Testis (tissue), 2 donors: ENCODE data around the gene KLHL10.

Source experiments
- CTCF ChIP-seq, 3 experiments: fragments of 450-650 bp in 2 of 3; fragments of 200-600 bp in 1 of 3; sonication (generic) in 1 of 3; IDR thresholded peaks; one replicate each; pipeline ENCODE4 v1.5.1; 2016 to 2019; ENCODE audit warnings: antibody characterized with exemption in 3 of 3, mild to moderate bottlenecking in 2 of 3, moderate library complexity in 1 of 3
- POLR2A ChIP-seq: fragments of 450-650 bp; IDR thresholded peaks from one replicate; pipeline ENCODE4 v1.6.1; 2017; ENCODE audit warnings: antibody characterized with exemption, mild to moderate bottlenecking, moderate library complexity

DNA sequence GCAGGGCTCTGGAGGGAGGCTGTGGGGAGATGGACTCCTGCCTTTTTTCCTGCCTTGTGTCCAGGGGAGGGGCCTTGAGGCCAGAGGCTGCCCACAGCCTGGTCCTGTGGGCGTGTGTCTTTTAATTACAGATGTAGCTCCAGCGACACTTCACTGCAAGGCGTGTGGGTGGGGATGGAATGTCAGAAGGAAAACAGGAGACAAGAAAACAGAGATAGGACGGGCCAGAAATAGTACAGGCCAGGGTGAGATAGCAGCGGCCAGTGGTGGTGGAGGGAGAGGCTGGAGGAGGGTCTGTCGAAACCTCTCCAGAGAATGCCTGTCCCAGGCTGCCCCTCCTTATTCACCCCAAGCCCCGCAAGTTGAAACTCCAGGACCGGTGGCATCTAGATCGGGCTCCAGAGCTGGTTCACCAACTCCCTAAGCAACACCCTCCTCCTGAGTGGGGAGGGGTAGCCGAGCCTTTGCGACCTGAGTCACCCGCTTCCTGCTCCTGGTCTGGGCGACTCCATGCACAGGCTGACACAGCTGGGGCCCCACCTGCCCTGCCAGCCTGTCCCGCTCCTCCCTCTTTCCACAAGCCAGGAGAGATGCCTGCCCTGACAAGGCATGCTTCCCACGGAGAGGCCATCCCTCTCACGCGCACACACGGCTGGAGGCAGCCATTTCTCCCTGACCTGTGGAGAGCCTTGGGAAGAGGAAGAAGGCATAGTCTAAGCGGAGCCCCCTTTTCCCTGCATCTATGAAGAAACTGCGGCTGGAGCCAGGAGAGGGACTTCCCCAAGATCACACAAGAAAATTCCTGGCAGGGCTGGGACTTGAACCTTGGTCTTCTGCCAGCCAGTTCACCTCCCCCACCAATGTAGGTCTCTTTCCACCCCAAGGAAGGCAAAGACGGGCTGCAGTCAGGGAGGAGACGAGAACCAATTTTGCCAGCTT, 44.5 kb upstream of the KLHL10 start:
- TF ChIP-seq CTCF (IDR thresholded peaks at IDR 0.05), result no peak
- TF ChIP-seq POLR2A, result no peak
